Mesenchymal stem cell (in vitro differentiated cells and primary cell): ENCODE results near the gene TTLL11.
A peak's percentile ranks its signal among the peaks of the same experiment; 100 is the strongest.
"Not testable (repeated sequence)": the region's sequence is repeated elsewhere in the genome, so short reads cannot be mapped to it uniquely, and the experiment has no call there.

Experiments
- DNase-seq: peaks from one replicate; pipeline ENCODE4 v3.0.0-alpha.2; 2013
- H2AFZ ChIP-seq: one replicate; pipeline ENCODE4 v1.6.1; 2013; ENCODE audit warnings: low read depth, mild to moderate bottlenecking, control low read depth, inconsistent platforms, low read length, moderate library complexity
- H2AK5ac ChIP-seq: 2 replicates; pipeline ENCODE4 v1.6.1; 2013; ENCODE audit warnings: low read length, moderate library complexity, mild to moderate bottlenecking, inconsistent platforms; ENCODE audit not compliant: severe bottlenecking
- H2BK120ac ChIP-seq: one replicate; pipeline ENCODE4 v1.6.1; 2013; ENCODE audit warnings: low read depth, mild to moderate bottlenecking, inconsistent platforms, low read length, moderate library complexity
- H2BK12ac ChIP-seq, 2 experiments: one replicate each; pipeline ENCODE4 v1.6.1; 2013; ENCODE audit warnings: inconsistent platforms in 2 of 2, low read length in 2 of 2, mild to moderate bottlenecking in 2 of 2, moderate library complexity in 2 of 2, control low read depth in 1 of 2
- H2BK15ac ChIP-seq: one replicate; pipeline ENCODE4 v1.6.1; 2013; ENCODE audit warnings: mild to moderate bottlenecking, low read depth, inconsistent platforms; ENCODE audit not compliant: poor library complexity, severe bottlenecking
- H2BK5ac ChIP-seq: 2 replicates; pipeline ENCODE4 v1.6.1; 2013; ENCODE audit warnings: low read depth, mild to moderate bottlenecking, low read length, control low read depth, inconsistent platforms; ENCODE audit not compliant: poor library complexity, severe bottlenecking
- H3K14ac ChIP-seq, 2 experiments: one replicate each; pipeline ENCODE4 v1.6.1; 2013; ENCODE audit warnings: inconsistent platforms in 2 of 2, low read length in 2 of 2, control low read depth in 1 of 2, mild to moderate bottlenecking in 1 of 2, moderate library complexity in 1 of 2
- H3K18ac ChIP-seq, 2 experiments: one replicate each; pipeline ENCODE4 v1.6.1; 2013; ENCODE audit warnings: inconsistent platforms in 2 of 2, low read length in 2 of 2, control low read depth in 1 of 2, low read depth in 1 of 2, mild to moderate bottlenecking in 1 of 2
- H3K23ac ChIP-seq, 2 experiments: one replicate each; pipeline ENCODE4 v1.6.1; 2013; ENCODE audit warnings: inconsistent platforms in 2 of 2, low read length in 2 of 2, mild to moderate bottlenecking in 2 of 2, moderate library complexity in 2 of 2, control low read depth in 1 of 2
- H3K27ac ChIP-seq: 2 replicates; pipeline ENCODE4 v1.5.1; 2013; ENCODE audit warnings: mild to moderate bottlenecking, moderate library complexity, low read length, control low read depth, inconsistent platforms; ENCODE audit not compliant: poor library complexity, severe bottlenecking
- H3K27me3 ChIP-seq, 2 experiments: 2 replicates each; pipeline versions ENCODE4 v1.6.1 to v1.7.0; 2013; ENCODE audit warnings: low read length in 2 of 2, mild to moderate bottlenecking in 2 of 2, moderate library complexity in 2 of 2, control low read depth in 1 of 2, inconsistent platforms in 1 of 2; ENCODE audit not compliant: control insufficient read depth in 1 of 2, insufficient read depth in 1 of 2
- H3K36me3 ChIP-seq, 2 experiments: 2 replicates each; pipeline versions ENCODE4 v1.6.1 to v1.7.0; 2013; ENCODE audit warnings: low read length in 2 of 2, control low read depth in 1 of 2, inconsistent platforms in 1 of 2, low read depth in 1 of 2, mild to moderate bottlenecking in 1 of 2; ENCODE audit not compliant: insufficient read depth in 2 of 2, control insufficient read depth in 1 of 2
- H3K4ac ChIP-seq, 2 experiments: one replicate each; pipeline ENCODE4 v1.6.1; 2013; ENCODE audit warnings: inconsistent platforms in 2 of 2, low read length in 2 of 2, mild to moderate bottlenecking in 2 of 2, moderate library complexity in 2 of 2, control low read depth in 1 of 2, low read depth in 1 of 2
- H3K4me1 ChIP-seq: 2 replicates; pipeline ENCODE4 v1.6.1; 2013; ENCODE audit warnings: low read depth, low read length, control low read depth; ENCODE audit not compliant: control insufficient read depth, insufficient read depth
- H3K4me2 ChIP-seq: 2 replicates; pipeline ENCODE4 v1.6.1; 2013; ENCODE audit warnings: low read length, mild to moderate bottlenecking, inconsistent platforms; ENCODE audit not compliant: poor library complexity, severe bottlenecking
- H3K4me3 ChIP-seq, 2 experiments: 2 replicates each; pipeline versions ENCODE4 v1.5.1 to v1.7.0; 2013; ENCODE audit warnings: low read length in 2 of 2, mild to moderate bottlenecking in 2 of 2, control low read depth in 1 of 2, low read depth in 1 of 2; ENCODE audit not compliant: insufficient read depth in 1 of 2
- H3K79me1 ChIP-seq: replicated peaks from 2 replicates; pipeline ENCODE4 v1.6.1; 2013; ENCODE audit warnings: mild to moderate bottlenecking, control low read depth, low read length, inconsistent platforms; ENCODE audit not compliant: poor library complexity, severe bottlenecking
- H3K9ac ChIP-seq: 2 replicates; pipeline ENCODE4 v1.7.0; 2013; ENCODE audit warnings: mild to moderate bottlenecking, low read length, moderate library complexity
- H3K9me3 ChIP-seq: 2 replicates; pipeline ENCODE4 v1.7.0; 2013; ENCODE audit warnings: mild to moderate bottlenecking, low read length; ENCODE audit not compliant: control insufficient read depth
- H4K8ac ChIP-seq: one replicate; pipeline ENCODE4 v1.6.1; 2013; ENCODE audit warnings: inconsistent platforms, mild to moderate bottlenecking, low read length, moderate library complexity
- H4K91ac ChIP-seq: one replicate; pipeline ENCODE4 v1.6.1; 2013; ENCODE audit warnings: mild to moderate bottlenecking, low read length, inconsistent platforms
- WGBS: methylation state at CpG from one replicate; pipeline ENCODE4 v1.1.7; 2013; ENCODE audit warnings: mixed read lengths; 5-methylcytosine and 5-hydroxymethylcytosine counted together

Gene TTLL11

GRCh38 chr9:122118343-122119165, 25.4 kb upstream of the TTLL11 start:
- H3K36me3 ChIP-seq, result no peaks in the 10 kb centered on the region
- H3K4me3 ChIP-seq, result no peak overlapping the region
- WGBS, result 93% methylated on average over 4 of the region's 5 CpGs
- no peak overlapping the region for H2BK120ac ChIP-seq
- H3K27me3 ChIP-seq, result peaks cover 17 to 41% of the 10 kb centered on the region in 2 experiments
- H3K27ac ChIP-seq, result no peak overlapping the region
- H3K18ac ChIP-seq, result no peak overlapping the region
- H3K79me1 ChIP-seq, result no peaks in the 10 kb centered on the region
- no peak overlapping the region for H3K23ac ChIP-seq
- H4K91ac ChIP-seq, result no peak overlapping the region
- DNase-seq, result no peak
- no peak overlapping the region for H3K4ac ChIP-seq
- H4K8ac ChIP-seq, result no peak overlapping the region
- no peak overlapping the region for H2BK5ac ChIP-seq
- H3K14ac ChIP-seq, result no peak overlapping the region
- H2AFZ ChIP-seq, result no peak overlapping the region
- H3K4me2 ChIP-seq, result no peak overlapping the region
- no peak overlapping the region for H2BK12ac ChIP-seq
- no peak overlapping the region for H2AK5ac ChIP-seq
- H3K9ac ChIP-seq, result no peak overlapping the region
- no peaks in the 10 kb centered on the region for H3K9me3 ChIP-seq
- peaks cover 14% of the 10 kb centered on the region for H3K4me1 ChIP-seq
- no peak overlapping the region for H2BK15ac ChIP-seq

- not testable (repeated sequence) for H3K27ac ChIP-seq, H2AK5ac ChIP-seq, H3K23ac ChIP-seq, H3K9ac ChIP-seq, H4K8ac ChIP-seq, H2BK12ac ChIP-seq, H3K79me1 ChIP-seq, H4K91ac ChIP-seq, H3K9me3 ChIP-seq, DNase-seq, H3K4me2 ChIP-seq, H2BK15ac ChIP-seq, H3K14ac ChIP-seq, H2BK120ac ChIP-seq, H2AFZ ChIP-seq, H3K36me3 ChIP-seq, H2BK5ac ChIP-seq, H3K4ac ChIP-seq, H3K18ac ChIP-seq, H3K4me3 ChIP-seq
- Histone ChIP-seq H3K27me3 (peaks cover 22 to 49% of the 10 kb centered on the region in 2 experiments), H3K4me1 (peaks cover 16% of the 10 kb centered on the region)
- 84% methylated on average over 7 of the region's 9 CpGs for WGBS
Observed at GRCh38 chr9:122117241-122117640, 24.1 kb upstream of the TTLL11 start.

- Histone ChIP-seq H3K4me1 (peaks cover 16% of the 10 kb centered on the region), H3K79me1 (no peaks in the 10 kb centered on the region), H3K9ac (no peak overlapping the region), H2AK5ac (no peak overlapping the region), H3K4me3 (no peak overlapping the region), H4K91ac (no peak overlapping the region), H4K8ac (no peak overlapping the region), H2BK120ac (no peak overlapping the region), H3K27me3 (peaks cover 22 to 47% of the 10 kb centered on the region in 2 experiments), H3K23ac (no peak overlapping the region), H3K4me2 (no peak overlapping the region), H2BK15ac (no peak overlapping the region), H3K14ac (no peak overlapping the region), H2BK12ac (no peak overlapping the region), H3K36me3 (no peaks in the 10 kb centered on the region), H3K18ac (no peak overlapping the region), H2AFZ (no peak overlapping the region), H3K4ac (no peak overlapping the region), H3K27ac (no peak overlapping the region), H2BK5ac (no peak overlapping the region), H3K9me3 (no peaks in the 10 kb centered on the region)
- no peak for DNase-seq
- 85% methylated on average over 9 of the region's 10 CpGs for WGBS
Observed at GRCh38 chr9:122116448-122117173, 23.5 kb upstream of the TTLL11 start.

- H3K4me1 ChIP-seq, result peaks cover 16% of the 10 kb centered on the region
- H3K4me3 ChIP-seq, result no peak overlapping the region
- H3K79me1 ChIP-seq, result no peaks in the 10 kb centered on the region
- H3K4ac ChIP-seq, result no peak overlapping the region
- no peak overlapping the region for H3K18ac ChIP-seq
- H3K14ac ChIP-seq, result no peak overlapping the region
- H4K8ac ChIP-seq, result no peak overlapping the region
- no peak overlapping the region for H2AK5ac ChIP-seq
- 74% methylated on average over 4 of the region's 4 CpGs for WGBS
- peak overlapping the region in 1 of 2 experiments; percentile 16 for H3K23ac ChIP-seq
- H2BK120ac ChIP-seq, result no peak overlapping the region
- H2BK15ac ChIP-seq, result no peak overlapping the region
- H3K9ac ChIP-seq, result no peak overlapping the region
- no peak for DNase-seq
- no peak overlapping the region for H2BK12ac ChIP-seq
- no peak overlapping the region for H3K27ac ChIP-seq
- H2BK5ac ChIP-seq, result no peak overlapping the region
- H3K27me3 ChIP-seq, result peaks cover 22 to 47% of the 10 kb centered on the region in 2 experiments
- H3K36me3 ChIP-seq, result no peaks in the 10 kb centered on the region
- no peak overlapping the region for H4K91ac ChIP-seq
- no peak overlapping the region for H3K4me2 ChIP-seq
- no peaks in the 10 kb centered on the region for H3K9me3 ChIP-seq
- H2AFZ ChIP-seq, result no peak overlapping the region
Observed at GRCh38 chr9:122116040-122116439, 22.9 kb upstream of the TTLL11 start.
